Thoracic aorta (tissue), 2 donors: Measurements from ENCODE around the gene RGS17. TPM values are rescaled to one million over a fixed set of nuclear protein-coding genes. Genes with fewer than 3 reads are reported as not detected.
A peak's percentile ranks its signal among the peaks of the same experiment; 100 is the strongest.
"Not testable (repeated sequence)": the region's sequence is repeated elsewhere in the genome, so short reads cannot be mapped to it uniquely, and the experiment has no call there.

Experiments used
- ATAC-seq: fragments of 150-250 bp; one replicate; pipeline ENCODE4 v1.8.0; 2017; ENCODE audit warnings: low read depth; ENCODE audit not compliant: insufficient number of reproducible peaks, low FRiP score
- DNase-seq: peaks from one replicate; pipeline ENCODE4 v3.0.0-alpha.2; 2020; ENCODE audit warnings: low spot score
- H3K27ac ChIP-seq, 2 donors: fragments of 200-600 bp; sonication (generic); 1 replicate in 1 of 2; 2 replicates in 1 of 2; pipeline ENCODE4 v1.5.1; 2016; ENCODE audit warnings: mild to moderate bottlenecking in 2 of 2, moderate library complexity in 2 of 2
- H3K27me3 ChIP-seq: fragments of 200-600 bp; sonication (generic); replicated peaks from 2 replicates; pipeline ENCODE4 v1.6.0; 2016; ENCODE audit warnings: mild to moderate bottlenecking; ENCODE audit not compliant: insufficient read depth
- H3K36me3 ChIP-seq: fragments of 200-600 bp; sonication (generic); one replicate; pipeline ENCODE4 v1.5.1; 2016
- H3K4me1 ChIP-seq, 2 donors: fragments of 200-600 bp; sonication (generic); 1 replicate in 1 of 2; 2 replicates in 1 of 2; pipeline versions ENCODE4 v1.5.1 to v1.6.0; 2016; ENCODE audit warnings: low read depth in 2 of 2, mild to moderate bottlenecking in 1 of 2; ENCODE audit not compliant: control insufficient read depth in 1 of 2
- H3K4me3 ChIP-seq: fragments of 200-600 bp; sonication (generic); 2 replicates; pipeline ENCODE4 v1.5.1; 2016; ENCODE audit warnings: mild to moderate bottlenecking
- H3K9me3 ChIP-seq: fragments of 200-600 bp; sonication (generic); 2 replicates; pipeline ENCODE4 v1.5.1; 2016
- total RNA-seq, 2 donors: library from RNA; depleted of rRNA; stranded (reverse); fragments of >200 nt; gene quantifications; one replicate each; pipeline versions ENCODE4 v1.1.0 to v1.2.3, GENCODE V29; 2016
- TF ChIP-seq, protein P1 (sequence below): fragments of 200-600 bp; sonication (generic); IDR thresholded peaks from one replicate; pipeline ENCODE4 v1.5.1; 2019; ENCODE audit warnings: antibody characterized with exemption

The RGS17 gene
- total RNA-seq, 2 donors from 2014 or later: 3.4 to 3.7 TPM

DNA sequence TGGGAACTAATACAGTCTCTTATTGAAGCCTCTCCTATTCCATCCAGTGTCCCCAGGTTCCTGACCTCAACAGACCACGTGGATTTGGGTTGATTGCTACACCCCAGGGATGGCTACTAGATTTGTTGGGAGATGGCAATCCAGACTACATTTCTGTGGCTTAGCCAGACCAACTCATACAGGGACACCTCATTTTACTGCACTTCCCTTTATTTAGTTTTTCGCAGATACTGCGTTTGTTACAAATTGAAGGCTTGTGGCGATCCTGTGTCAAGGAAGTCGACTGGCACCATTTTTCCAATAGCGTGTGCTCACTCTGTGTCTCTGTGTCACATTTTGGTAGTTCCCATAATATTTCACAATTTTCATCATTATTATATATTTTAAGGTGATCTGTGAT lies 118.2 kb downstream of the RGS17 start:
- H3K36me3 ChIP-seq: no peaks in the 10 kb centered on the region
- H3K4me3 ChIP-seq: no peak overlapping the region
- H3K27ac ChIP-seq: no peak overlapping the region
- no peak for ATAC-seq
- DNase-seq: no peak
- H3K9me3 ChIP-seq: no peaks in the 10 kb centered on the region
- no peaks in the 10 kb centered on the region for H3K4me1 ChIP-seq
- no peaks in the 10 kb centered on the region for H3K27me3 ChIP-seq
- TF ChIP-seq, protein P1, sequence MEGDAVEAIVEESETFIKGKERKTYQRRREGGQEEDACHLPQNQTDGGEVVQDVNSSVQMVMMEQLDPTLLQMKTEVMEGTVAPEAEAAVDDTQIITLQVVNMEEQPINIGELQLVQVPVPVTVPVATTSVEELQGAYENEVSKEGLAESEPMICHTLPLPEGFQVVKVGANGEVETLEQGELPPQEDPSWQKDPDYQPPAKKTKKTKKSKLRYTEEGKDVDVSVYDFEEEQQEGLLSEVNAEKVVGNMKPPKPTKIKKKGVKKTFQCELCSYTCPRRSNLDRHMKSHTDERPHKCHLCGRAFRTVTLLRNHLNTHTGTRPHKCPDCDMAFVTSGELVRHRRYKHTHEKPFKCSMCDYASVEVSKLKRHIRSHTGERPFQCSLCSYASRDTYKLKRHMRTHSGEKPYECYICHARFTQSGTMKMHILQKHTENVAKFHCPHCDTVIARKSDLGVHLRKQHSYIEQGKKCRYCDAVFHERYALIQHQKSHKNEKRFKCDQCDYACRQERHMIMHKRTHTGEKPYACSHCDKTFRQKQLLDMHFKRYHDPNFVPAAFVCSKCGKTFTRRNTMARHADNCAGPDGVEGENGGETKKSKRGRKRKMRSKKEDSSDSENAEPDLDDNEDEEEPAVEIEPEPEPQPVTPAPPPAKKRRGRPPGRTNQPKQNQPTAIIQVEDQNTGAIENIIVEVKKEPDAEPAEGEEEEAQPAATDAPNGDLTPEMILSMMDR: no peak

DNA sequence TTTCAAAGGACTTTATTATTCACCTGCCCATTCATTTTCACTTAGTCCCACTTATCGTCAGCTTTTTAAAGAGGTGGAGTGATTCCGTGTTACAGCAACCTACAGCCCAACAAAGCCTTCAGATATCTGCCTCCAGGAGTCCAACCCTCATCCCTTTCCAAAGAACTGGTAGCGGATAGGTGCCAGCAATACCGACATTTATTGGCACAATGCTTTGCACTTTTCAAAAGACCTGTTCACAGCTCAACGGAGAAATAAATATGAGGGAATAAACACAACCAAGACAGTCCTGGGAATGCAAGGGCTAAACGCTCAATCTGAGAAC lies 127.8 kb downstream of the RGS17 start:
- no peak for ATAC-seq
- TF ChIP-seq, protein P1: no peak

DNA sequence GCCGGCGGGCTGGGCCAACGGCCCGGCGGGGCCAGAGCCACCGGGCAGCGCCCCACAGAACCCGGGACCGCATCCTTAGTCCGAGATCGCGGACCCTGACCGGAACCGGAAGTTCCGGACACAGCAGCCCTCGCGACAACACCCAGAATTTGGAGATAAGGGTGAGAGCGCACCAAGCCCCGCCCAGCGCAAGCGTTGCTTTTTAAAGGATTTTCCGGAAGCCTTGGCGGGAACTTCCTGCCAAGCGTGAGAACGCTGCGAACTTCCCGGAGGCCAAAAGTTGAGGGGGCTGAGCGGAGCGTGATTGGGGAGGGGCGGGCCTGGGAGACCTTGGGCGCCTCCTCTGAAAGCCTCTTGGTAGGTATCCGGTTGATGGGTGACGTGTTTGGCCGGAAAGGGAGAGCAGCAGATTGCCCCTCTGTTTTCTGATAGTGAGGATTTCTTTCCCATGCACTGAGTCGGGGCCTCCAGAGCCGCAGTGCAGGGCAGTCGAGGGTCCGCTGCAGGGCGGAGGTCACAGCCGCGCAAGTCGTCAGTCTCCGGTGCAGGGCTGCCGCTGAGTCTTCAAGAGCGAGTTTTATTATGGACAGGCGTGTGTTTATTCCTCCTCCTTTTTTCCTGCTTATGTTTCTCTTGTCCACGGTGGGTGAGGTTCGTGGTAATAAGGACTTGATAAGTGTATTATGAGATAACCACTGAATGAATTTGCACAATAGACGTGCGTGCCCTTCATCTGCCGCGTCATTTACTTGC lies 128.3 kb downstream of the RGS17 start, which contains the start of gene MTRF1L:
MTRF1L (minus strand) TSS at position 97 of the 753 bp plus-strand sequence; CDS start at position 73, 24 bp downstream.
- peak within 1 kb of the TSS; percentile 82 for H3K27ac ChIP-seq
- peak within 1 kb of the TSS; percentile 75 for H3K4me3 ChIP-seq
- H3K4me1 ChIP-seq: peaks cover 31 to 39% of the 10 kb centered on the region in 2 donors
- ATAC-seq (peak; percentile 98), DNase-seq (peak; percentile 80)
- TF ChIP-seq, protein P1: no peak
- H3K36me3 ChIP-seq: no peaks in the 10 kb centered on the region
- no peaks in the 10 kb centered on the region for H3K9me3 ChIP-seq
- no peaks in the 10 kb centered on the region for H3K27me3 ChIP-seq

More for the DNA sequence above, 127.8 kb downstream of the RGS17 start:
- Histone ChIP-seq H3K4me3 (peak overlapping the region; percentile 75), H3K27ac (peak overlapping the region; percentile 82), H3K9me3 (no peaks in the 10 kb centered on the region), H3K36me3 (no peaks in the 10 kb centered on the region), H3K4me1 (peaks cover 31 to 39% of the 10 kb centered on the region in 2 donors), H3K27me3 (no peaks in the 10 kb centered on the region)
- DNase-seq: no peak

DNA sequence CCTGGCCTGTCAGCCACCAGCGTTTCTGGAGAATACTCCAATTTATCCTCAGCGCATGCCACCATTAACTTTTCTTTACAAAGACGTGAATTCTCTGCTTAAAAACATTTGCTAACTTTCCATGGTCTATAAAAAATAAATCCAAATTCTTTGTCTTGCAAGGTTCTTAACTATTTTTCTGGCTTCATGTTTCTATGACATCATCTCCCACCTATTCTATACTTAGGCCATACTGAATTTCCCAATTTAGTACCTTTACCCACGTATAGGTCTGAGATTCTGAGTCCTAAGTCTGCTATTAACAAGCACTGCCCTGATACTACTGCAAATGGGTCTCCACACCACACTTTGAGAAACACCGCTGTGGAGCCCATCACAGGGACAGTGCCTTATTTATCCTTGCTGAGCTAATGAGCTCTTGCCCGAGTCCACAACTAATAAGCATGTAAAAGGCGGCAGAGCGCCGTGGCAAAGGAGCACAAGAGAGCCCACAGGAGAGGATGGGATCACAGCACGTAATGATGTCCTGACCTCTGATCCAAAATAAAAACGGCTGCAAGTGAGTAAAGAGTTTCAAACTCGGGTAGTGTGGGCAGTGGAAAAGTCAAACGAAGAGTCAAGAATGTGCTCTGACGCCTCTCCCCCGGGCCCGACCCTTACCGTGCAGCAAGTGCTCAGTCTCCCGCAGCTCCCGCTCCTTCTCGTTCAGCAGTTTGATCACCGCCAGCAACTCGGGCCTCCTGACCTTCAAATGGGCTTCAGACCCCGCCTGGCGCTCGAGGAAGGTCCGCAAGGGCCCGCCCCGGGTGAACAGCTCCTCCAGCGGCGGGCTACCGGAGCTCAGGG lies 129.1 kb downstream of the RGS17 start:
- Histone ChIP-seq H3K27ac (peak overlapping the region; percentile 82), H3K4me3 (peak overlapping the region; percentile 75), H3K9me3 (no peaks in the 10 kb centered on the region), H3K27me3 (no peaks in the 10 kb centered on the region), H3K36me3 (peaks cover 7% of the 10 kb centered on the region), H3K4me1 (peaks cover 31 to 39% of the 10 kb centered on the region in 2 donors)
- ATAC-seq (peak; percentile 13), DNase-seq (no peak)
- TF ChIP-seq, protein P1: no peak

DNA sequence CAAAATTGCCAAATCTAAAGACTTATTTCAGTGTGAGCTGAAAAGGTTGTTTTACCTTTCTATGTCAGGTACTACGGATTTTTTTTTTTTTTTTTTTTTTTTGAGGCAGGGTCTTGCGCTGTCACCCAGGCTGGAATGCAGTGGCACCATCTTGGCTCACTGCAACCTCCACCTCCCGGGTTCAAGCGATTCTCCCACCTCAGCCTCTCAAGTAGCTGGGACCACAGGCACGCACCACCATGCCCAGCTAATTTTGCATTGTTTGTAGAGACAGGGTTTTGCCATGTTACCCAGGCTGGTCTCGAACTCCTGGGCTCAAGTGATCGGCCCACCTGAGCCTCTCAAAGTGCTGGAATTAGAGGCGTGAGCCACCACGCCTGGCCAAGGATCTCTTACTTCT lies 130.3 kb downstream of the RGS17 start:
- not testable (repeated sequence) for H3K27me3 ChIP-seq, H3K9me3 ChIP-seq, ATAC-seq, DNase-seq
- H3K36me3 ChIP-seq: peaks cover 10% of the 10 kb centered on the region
- H3K4me3 ChIP-seq: peak overlapping the region; percentile 75
- peaks cover 35 to 40% of the 10 kb centered on the region in 2 donors for H3K4me1 ChIP-seq
- peak overlapping the region; percentile 14 to 21 for H3K27ac ChIP-seq
